NB4 (cell line): ENCODE results near the gene LELP1.

Experiments used
- DNase-seq: peaks from one replicate; pipeline ENCODE4 v3.0.0; 2010; ENCODE audit warnings: low read depth
- H3K4me3 ChIP-seq: one replicate; pipeline ENCODE4 v1.5.1; 2011; ENCODE audit warnings: mild to moderate bottlenecking, low read depth, low read length, moderate library complexity
- CTCF ChIP-seq: IDR thresholded peaks from one replicate; pipeline ENCODE4 v1.5.1; 2012; ENCODE audit warnings: low read depth, low read length
- MAX ChIP-seq: IDR thresholded peaks from 2 replicates; pipeline ENCODE4 v1.6.1; 2011; ENCODE audit warnings: low read depth, low read length
- MYC ChIP-seq: IDR thresholded peaks from 2 replicates; pipeline ENCODE4 v1.6.1; 2011; ENCODE audit warnings: low read depth, low read length
- POLR2A ChIP-seq: IDR thresholded peaks from 2 replicates; pipeline ENCODE4 v1.6.1; 2011; ENCODE audit warnings: mild to moderate bottlenecking; ENCODE audit not compliant: insufficient read length; ENCODE audit errors: extremely low read depth

Gene LELP1

GRCh38 chr1:153190373-153190772 lies 12.9 kb upstream of the LELP1 start:
- TF ChIP-seq MYC: no peak
- no peak for TF ChIP-seq MAX
- TF ChIP-seq CTCF: peak; percentile 22
- no peak for TF ChIP-seq POLR2A
- no peak overlapping the region for H3K4me3 ChIP-seq
- DNase-seq: no peak

GRCh38 chr1:153192697-153193096 lies 10.5 kb upstream of the LELP1 start:
- peak; percentile 20 for DNase-seq
- peak; percentile 39 for TF ChIP-seq CTCF
- TF ChIP-seq MYC: no peak
- no peak for TF ChIP-seq POLR2A
- TF ChIP-seq MAX: no peak
- no peak overlapping the region for H3K4me3 ChIP-seq

GRCh38 chr1:153194331-153195050 lies 8.7 kb upstream of the LELP1 start:
- TF ChIP-seq CTCF: no peak
- no peak overlapping the region for H3K4me3 ChIP-seq
- no peak for DNase-seq

- TF ChIP-seq MYC (no peak), POLR2A (no peak)
- DNase-seq: no peak
- no peak overlapping the region for H3K4me3 ChIP-seq
These were observed 8.0 kb upstream of the LELP1 start for GRCh38 chr1:153195216-153195615.

- TF ChIP-seq CTCF (no peak), MYC (no peak), POLR2A (no peak), MAX (no peak)
- DNase-seq: no peak
- H3K4me3 ChIP-seq: no peak overlapping the region
These were observed 1.2 kb upstream of the LELP1 start for GRCh38 chr1:153202006-153202405.

GRCh38 chr1:153206631-153207030 lies 3.4 kb downstream of the LELP1 start:
- no peak for DNase-seq
- TF ChIP-seq MAX (no peak), MYC (no peak), CTCF (no peak), POLR2A (no peak)
- H3K4me3 ChIP-seq: no peak overlapping the region
